Stomach smooth muscle (tissue), 2 donors: ENCODE data around the gene LAMC3.

ENCODE experiments used
- H3K27ac ChIP-seq: one replicate; pipeline ENCODE4 v1.7.0; 2013; ENCODE audit warnings: mild to moderate bottlenecking, low read length, inconsistent platforms
- H3K27me3 ChIP-seq, 2 donors: one replicate each; pipeline ENCODE4 v1.7.0; 2013; ENCODE audit warnings: low read length in 2 of 2; ENCODE audit not compliant: insufficient read depth in 2 of 2, control insufficient read depth in 1 of 2
- H3K36me3 ChIP-seq, 2 donors: one replicate each; pipeline ENCODE4 v1.7.0; 2013; ENCODE audit warnings: low read length in 2 of 2; ENCODE audit not compliant: control insufficient read depth in 2 of 2, insufficient read depth in 2 of 2
- H3K4me1 ChIP-seq: one replicate; pipeline ENCODE4 v1.7.0; 2013; ENCODE audit warnings: low read length; ENCODE audit not compliant: control insufficient read depth, insufficient read depth
- H3K4me3 ChIP-seq, 2 donors: one replicate each; pipeline ENCODE4 v1.7.0; 2013; ENCODE audit warnings: low read length in 2 of 2
- H3K9ac ChIP-seq, 2 donors: one replicate each; pipeline ENCODE4 v1.7.0; 2013; ENCODE audit warnings: low read length in 2 of 2, mild to moderate bottlenecking in 1 of 2
- H3K9me3 ChIP-seq, 2 donors: one replicate each; pipeline ENCODE4 v1.7.0; 2013; ENCODE audit warnings: low read length in 2 of 2; ENCODE audit not compliant: control insufficient read depth in 2 of 2
- donor health status: healthy.
- donor health status: Pancreatic carcinoma.

Gene LAMC3

DNA sequence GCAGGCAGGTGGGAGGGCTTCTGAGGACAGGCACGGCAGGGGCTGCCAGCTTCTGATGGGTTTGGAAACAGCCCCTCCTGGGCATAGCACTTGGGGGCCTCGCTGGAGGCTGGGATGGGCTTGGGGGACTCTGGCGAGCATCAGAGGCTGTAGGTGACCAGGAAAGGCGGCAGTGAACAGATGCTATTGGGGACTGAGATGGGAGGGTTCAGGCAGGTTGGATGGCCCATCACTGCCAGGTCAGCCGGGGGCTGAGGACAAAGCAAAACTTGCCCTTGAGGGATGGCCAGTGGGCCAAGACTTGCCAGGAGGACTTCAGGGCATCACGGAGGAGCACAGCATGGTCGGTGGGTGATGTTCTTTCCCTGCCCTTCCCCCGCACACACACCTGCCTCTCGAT lies 94.0 kb downstream of the LAMC3 start:
- Histone ChIP-seq H3K27me3 (peaks cover 4 to 9% of the 10 kb centered on the region in 2 donors), H3K4me1 (peaks cover 5% of the 10 kb centered on the region), H3K9ac (no peak overlapping the region), H3K4me3 (no peak overlapping the region), H3K36me3 (no peaks in the 10 kb centered on the region), H3K9me3 (no peaks in the 10 kb centered on the region), H3K27ac (no peak overlapping the region)

DNA sequence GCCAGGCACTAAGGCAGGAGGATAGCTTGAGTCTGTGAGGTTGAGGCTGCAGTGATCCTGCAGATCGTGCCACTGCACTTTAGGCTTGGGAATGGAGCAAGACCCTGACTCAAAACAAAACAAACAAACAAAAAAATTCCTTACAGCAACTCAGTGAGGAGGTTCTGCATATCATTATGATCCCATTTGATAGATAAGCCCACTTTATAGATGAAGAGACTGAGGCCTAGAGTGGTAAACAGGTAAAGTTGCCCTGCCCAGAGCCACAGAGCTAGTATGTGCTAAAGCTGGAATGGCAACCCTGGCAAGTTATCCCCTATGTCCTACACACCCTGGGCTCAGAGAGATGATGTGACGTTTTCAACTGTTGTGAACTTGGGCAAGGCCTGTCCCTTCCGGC lies 94.6 kb downstream of the LAMC3 start:
- Histone ChIP-seq H3K9ac (no peak overlapping the region), H3K4me1 (peaks cover 5% of the 10 kb centered on the region), H3K27me3 (peaks cover 2 to 5% of the 10 kb centered on the region in 2 donors), H3K27ac (no peak overlapping the region), H3K9me3 (no peaks in the 10 kb centered on the region), H3K4me3 (no peak overlapping the region), H3K36me3 (no peaks in the 10 kb centered on the region)

DNA sequence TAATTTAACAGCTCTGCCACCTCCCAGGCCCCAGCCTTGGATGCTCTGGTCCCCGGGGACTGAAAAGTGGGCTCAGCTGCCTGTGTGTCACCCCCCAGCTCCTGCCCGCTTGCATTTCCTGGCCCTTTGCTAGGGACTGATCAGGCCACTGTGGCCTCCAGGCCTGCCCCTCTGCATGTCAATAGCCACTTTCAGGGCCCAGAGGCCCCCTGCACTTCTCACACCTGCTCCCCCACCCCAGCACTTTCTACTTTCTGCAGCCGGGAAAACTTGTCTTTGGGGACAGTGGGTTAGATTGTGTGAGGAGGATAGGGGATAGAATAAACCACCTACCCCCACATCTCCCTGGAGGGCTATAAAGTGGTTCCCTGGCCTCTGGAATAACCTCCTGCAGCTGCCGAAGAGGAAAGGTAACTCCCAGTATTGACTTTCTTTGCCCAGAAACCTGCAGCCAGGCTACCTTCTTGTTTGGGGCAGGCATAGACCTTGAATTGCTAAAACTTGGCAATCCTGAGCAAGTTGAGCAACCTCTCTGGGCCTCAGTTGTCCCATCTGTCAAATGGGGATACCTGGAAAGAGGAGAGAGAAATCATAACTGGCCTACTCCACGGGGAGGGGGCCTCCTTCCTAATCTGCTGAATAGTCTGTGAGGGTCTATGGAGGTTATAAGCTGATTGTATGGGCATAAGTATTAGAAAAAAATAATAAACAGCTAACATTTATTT lies 95.2 kb downstream of the LAMC3 start:
- H3K27ac ChIP-seq = no peak overlapping the region
- H3K4me1 ChIP-seq = peaks cover 5% of the 10 kb centered on the region
- peaks cover 2% of the 10 kb centered on the region in 2 donors for H3K27me3 ChIP-seq
- H3K36me3 ChIP-seq = no peaks in the 10 kb centered on the region
- no peak overlapping the region for H3K4me3 ChIP-seq
- H3K9ac ChIP-seq = no peak overlapping the region
- H3K9me3 ChIP-seq = no peaks in the 10 kb centered on the region

DNA sequence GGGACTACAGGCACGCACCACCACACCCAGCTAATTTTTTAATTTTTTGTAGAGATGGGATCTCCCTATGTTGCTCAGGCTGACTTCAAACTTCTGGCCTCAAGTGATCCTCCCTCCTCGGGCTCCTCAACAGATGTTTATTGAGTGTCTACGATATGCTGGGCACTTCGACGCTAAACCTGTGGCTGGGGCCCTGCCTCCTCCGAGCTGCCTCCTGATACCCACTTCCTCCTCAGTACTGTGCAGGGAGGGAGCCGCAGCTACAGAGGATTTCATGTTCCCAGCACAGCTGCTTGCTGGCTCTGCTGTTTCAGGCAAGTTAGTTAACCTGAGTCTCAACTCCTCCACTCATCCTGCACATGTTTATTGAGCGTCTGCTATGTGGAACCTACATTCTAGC lies 97.0 kb downstream of the LAMC3 start:
- Histone ChIP-seq H3K36me3 (no peaks in the 10 kb centered on the region), H3K27ac (no peak overlapping the region), H3K4me3 (no peak overlapping the region), H3K9ac (no peak overlapping the region), H3K9me3 (no peaks in the 10 kb centered on the region), H3K27me3 (peaks cover 2% of the 10 kb centered on the region in 2 donors), H3K4me1 (peaks cover 3% of the 10 kb centered on the region)

DNA sequence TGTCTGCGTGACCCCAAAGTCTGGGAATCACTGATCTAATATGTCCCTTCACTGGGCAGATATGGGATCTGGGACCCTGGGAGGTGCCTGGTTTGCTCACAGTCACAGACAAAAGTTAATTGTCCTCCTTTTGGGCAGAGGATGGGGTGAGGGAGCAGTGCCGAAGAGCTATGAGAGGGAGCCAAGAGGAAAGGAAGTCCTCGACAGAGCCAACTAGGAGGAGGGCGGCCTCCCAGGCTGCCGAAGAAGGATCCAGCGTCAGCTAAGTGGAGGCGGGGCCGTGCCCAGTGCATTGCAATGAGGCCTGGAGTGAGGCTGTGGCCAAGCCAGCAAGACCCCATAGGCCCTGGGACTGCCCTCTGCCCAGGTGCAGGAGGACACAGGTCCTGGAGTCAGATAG lies 98.8 kb downstream of the LAMC3 start:
- Histone ChIP-seq H3K9me3 (no peaks in the 10 kb centered on the region), H3K4me1 (no peaks in the 10 kb centered on the region), H3K27me3 (peaks cover 2 to 4% of the 10 kb centered on the region in 2 donors), H3K27ac (no peak overlapping the region), H3K9ac (no peak overlapping the region), H3K36me3 (no peaks in the 10 kb centered on the region), H3K4me3 (no peak overlapping the region)

DNA sequence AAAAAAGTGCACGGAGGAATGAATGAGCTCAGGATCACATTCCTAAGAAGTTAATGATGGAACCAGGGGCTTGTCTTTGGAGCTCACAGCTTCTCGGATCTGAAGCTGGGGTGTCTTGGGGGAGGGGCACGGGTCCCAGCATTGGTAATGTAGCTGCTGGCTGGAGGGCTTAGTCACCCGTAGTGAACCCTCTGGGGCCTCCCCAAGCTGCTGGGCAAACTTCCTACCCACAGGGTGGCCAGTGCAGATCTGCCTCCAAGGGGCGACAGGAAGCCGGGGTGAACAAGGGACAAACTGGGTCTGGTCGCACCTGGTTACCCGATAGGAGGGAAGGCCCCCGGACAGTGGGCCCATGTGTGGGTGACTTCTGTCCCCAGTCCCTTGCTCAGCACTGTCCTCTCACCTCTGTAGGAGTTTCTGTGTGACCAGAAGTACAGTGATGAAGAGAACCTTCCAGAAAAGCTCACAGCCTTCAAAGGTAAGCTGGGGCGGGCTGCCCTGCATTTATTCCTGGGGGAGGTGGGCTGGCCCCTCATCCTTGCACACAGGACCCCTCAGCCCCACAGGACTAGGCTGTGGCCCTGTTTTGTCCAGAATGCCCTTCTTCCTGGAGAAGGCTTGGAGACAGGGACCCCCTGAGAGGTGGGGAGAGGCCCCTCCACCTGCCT lies 102.3 kb downstream of the LAMC3 start:
- H3K27ac ChIP-seq = no peak overlapping the region
- H3K4me1 ChIP-seq = no peaks in the 10 kb centered on the region
- no peaks in the 10 kb centered on the region for H3K36me3 ChIP-seq
- peaks cover 0 to 2% of the 10 kb centered on the region in 2 donors for H3K27me3 ChIP-seq
- H3K9ac ChIP-seq = no peak overlapping the region
- H3K9me3 ChIP-seq = no peaks in the 10 kb centered on the region
- H3K4me3 ChIP-seq = no peak overlapping the region

DNA sequence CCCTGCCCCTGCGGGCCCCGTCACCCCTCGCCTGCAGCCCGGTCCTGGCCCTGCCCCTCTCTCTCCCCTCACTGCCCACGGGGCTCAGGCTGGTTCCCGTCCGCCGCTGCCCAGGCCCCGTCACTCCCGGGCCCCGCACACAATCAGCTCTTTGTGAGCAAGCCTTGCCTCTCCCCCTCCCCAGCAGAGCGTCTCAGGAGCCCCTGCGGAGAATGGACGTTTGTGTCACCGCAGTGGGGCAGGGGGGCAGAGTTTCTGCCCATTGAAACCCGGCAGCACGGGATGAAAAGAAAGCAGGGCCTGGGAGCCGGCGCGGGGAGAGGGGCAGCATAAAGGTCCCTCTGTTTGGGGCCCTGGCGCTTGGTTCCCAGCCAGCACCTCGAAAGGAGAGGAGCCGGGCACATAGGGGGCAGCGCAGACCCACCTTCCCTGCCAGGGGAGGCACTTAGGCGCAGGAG lies 102.9 kb downstream of the LAMC3 start:
- Histone ChIP-seq H3K9me3 (no peaks in the 10 kb centered on the region), H3K9ac (no peak overlapping the region), H3K36me3 (no peaks in the 10 kb centered on the region), H3K4me1 (no peaks in the 10 kb centered on the region), H3K27ac (no peak overlapping the region), H3K4me3 (no peak overlapping the region), H3K27me3 (peaks cover 0 to 2% of the 10 kb centered on the region in 2 donors)

DNA sequence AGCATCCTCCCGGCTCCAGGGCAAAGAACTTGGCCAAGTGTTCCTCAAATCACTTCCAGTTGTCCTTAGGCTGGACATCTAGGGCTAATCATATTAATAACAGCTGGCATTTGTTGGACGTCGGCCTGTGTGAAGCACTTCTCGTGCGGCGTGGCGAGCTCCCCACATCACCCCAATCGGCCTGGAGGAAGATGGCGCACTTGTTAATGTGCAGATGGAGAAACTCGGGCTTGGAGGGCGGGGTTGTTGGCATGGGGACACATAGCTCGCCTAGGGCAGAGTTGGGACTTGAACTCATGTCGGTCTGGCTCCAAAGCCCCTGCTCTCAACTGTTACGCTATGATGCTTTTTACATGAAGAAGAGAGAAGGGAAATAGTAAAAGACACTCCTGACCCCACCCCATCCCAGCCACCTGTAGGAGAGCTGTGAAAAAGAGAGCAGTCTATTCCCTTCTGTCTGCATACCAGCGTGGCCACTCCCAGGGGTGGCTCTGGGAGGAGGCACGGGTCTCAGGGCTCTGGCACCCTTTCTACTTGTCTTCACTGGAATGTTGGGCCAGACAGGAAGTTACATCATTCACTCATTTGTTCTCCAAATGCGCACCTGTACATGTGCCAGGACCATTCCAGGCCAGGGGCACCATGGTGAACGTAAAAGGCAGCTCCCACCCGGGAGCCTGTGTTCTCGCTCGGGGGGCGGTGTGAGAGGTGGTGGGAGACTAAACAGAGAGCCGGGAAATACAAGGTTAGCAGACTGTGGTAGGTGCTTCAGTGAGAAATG lies 103.6 kb downstream of the LAMC3 start:
- Histone ChIP-seq H3K27me3 (peaks cover 0 to 2% of the 10 kb centered on the region in 2 donors), H3K36me3 (no peaks in the 10 kb centered on the region), H3K4me1 (no peaks in the 10 kb centered on the region), H3K9me3 (no peaks in the 10 kb centered on the region), H3K9ac (no peak overlapping the region), H3K27ac (no peak overlapping the region), H3K4me3 (no peak overlapping the region)

DNA sequence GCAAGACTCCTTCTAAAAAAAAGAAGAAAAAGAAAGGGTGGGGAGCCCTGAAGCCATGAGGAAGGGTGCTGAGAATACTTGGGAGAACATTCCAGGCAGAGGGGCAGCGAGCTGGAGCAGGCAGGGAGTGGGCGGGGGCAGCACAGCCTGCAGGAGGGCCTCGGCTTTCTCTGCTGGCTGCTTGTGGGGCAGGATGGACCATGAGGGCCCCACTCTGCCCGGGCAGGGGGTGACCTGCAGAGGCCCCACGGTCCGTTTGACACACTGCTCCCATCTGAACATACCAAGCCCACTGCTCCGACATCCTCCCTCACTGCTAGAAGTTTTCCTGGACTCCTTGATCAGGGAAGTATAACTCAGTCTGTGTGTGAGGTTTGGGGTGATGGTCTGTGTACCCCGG lies 104.7 kb downstream of the LAMC3 start:
- Histone ChIP-seq H3K9me3 (no peaks in the 10 kb centered on the region), H3K36me3 (no peaks in the 10 kb centered on the region), H3K9ac (no peak overlapping the region), H3K4me3 (no peak overlapping the region), H3K27me3 (peaks cover 0 to 2% of the 10 kb centered on the region in 2 donors), H3K27ac (no peak overlapping the region), H3K4me1 (no peaks in the 10 kb centered on the region)

DNA sequence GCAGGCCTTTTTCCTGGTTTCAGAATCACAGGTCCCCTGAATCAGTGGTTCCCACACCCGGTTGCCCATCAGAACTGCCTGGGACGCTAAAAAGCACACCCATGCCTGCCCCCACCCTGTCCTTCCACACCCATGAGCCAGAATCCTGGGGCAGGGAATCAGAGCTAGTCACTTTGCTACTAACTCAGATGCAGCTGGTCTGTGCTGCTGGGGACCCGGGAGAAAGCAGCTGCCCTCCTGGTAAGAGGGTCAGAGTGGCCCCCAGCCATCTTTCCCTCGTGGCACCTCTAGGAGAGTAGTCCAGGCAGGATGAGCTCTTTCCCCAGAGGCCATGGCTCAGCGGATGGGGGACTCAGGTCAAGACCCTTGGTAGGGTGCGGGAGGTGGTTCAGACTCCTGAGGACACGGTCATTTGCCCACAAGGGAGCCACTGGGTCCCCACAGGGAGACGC lies 105.1 kb downstream of the LAMC3 start:
- H3K27ac ChIP-seq = no peak overlapping the region
- no peaks in the 10 kb centered on the region for H3K36me3 ChIP-seq
- peaks cover 0 to 2% of the 10 kb centered on the region in 2 donors for H3K27me3 ChIP-seq
- H3K4me3 ChIP-seq = no peak overlapping the region
- H3K9me3 ChIP-seq = no peaks in the 10 kb centered on the region
- H3K9ac ChIP-seq = no peak overlapping the region
- no peaks in the 10 kb centered on the region for H3K4me1 ChIP-seq
